ENCODE data around the gene SH2D1B. TPM values are rescaled to one million over a fixed set of nuclear protein-coding genes. Genes with fewer than 3 reads are reported as not detected.

SH2D1B gene
- total and polyA plus RNA-seq, 2 donors (not counting 1 experiment from before 2014, with no cell fraction given) = 0.15 TPM

GRCh38 chr1:162370161-162370560 is 41.8 kb downstream of the SH2D1B start:
- H2AFZ ChIP-seq (ENCODE audit: insufficient read depth, low read depth, low read length, poor library complexity, severe bottlenecking) = no peak overlapping the region
- H3K27me3 Mint-ChIP-seq = peaks cover 8% of the 10 kb centered on the region
- ChIA-PET POLR2A (no interaction called here), CTCF (no interaction called here)
- no peaks in the 10 kb centered on the region for H3K27me3 ChIP-seq (replicated peaks in 1 of 4; ENCODE audit: control extremely low read depth in 1 of 4, control insufficient read depth in 3 of 4, insufficient read depth in 4 of 4, low read length in 3 of 4)
- H3K27ac Mint-ChIP-seq = no peak overlapping the region
- ATAC-seq (ENCODE audit: low read depth) = no peak
- H3K4me2 ChIP-seq (replicated peaks; ENCODE audit: low read depth, low read length, poor library complexity, severe bottlenecking) = no peak overlapping the region
- no peak overlapping the region for H3K4me3 ChIP-seq (ENCODE audit: control extremely low read depth in 1 of 5, extremely low read depth in 1 of 5, insufficient read depth in 1 of 5, low read depth in 2 of 5, low read length in 4 of 5)
- intact Hi-C loops (cut with micrococcal nuclease) = no loop called here
- no peaks in the 10 kb centered on the region for H3K4me1 ChIP-seq (ENCODE audit: control insufficient read depth in 2 of 2, insufficient read depth in 2 of 2, low read length in 2 of 2)
- TF ChIP-seq, protein P1, sequence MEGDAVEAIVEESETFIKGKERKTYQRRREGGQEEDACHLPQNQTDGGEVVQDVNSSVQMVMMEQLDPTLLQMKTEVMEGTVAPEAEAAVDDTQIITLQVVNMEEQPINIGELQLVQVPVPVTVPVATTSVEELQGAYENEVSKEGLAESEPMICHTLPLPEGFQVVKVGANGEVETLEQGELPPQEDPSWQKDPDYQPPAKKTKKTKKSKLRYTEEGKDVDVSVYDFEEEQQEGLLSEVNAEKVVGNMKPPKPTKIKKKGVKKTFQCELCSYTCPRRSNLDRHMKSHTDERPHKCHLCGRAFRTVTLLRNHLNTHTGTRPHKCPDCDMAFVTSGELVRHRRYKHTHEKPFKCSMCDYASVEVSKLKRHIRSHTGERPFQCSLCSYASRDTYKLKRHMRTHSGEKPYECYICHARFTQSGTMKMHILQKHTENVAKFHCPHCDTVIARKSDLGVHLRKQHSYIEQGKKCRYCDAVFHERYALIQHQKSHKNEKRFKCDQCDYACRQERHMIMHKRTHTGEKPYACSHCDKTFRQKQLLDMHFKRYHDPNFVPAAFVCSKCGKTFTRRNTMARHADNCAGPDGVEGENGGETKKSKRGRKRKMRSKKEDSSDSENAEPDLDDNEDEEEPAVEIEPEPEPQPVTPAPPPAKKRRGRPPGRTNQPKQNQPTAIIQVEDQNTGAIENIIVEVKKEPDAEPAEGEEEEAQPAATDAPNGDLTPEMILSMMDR (IDR thresholded peaks at IDR 0.05) = no peak
- TF ChIP-seq EZH2 (IDR thresholded peaks at IDR 0.05; ENCODE audit: borderline replicate concordance, insufficient read depth, low read depth, low read length, poor library complexity, severe bottlenecking) = no peak
- no peak for DNase-seq
- no peaks in the 10 kb centered on the region for H3K36me3 ChIP-seq (replicated peaks in 1 of 2; ENCODE audit: control extremely low read depth in 1 of 2, control insufficient read depth in 1 of 2, extremely low read depth in 1 of 2, insufficient read depth in 2 of 2, low read length in 1 of 2)
- no peaks in the 10 kb centered on the region for H3K79me2 ChIP-seq (ENCODE audit: control insufficient read depth, insufficient read depth, low read length)
- no peaks in the 10 kb centered on the region for H4K20me1 ChIP-seq (ENCODE audit: control insufficient read depth, insufficient read depth, low read length, poor library complexity, severe bottlenecking)
- H3K9me3 Mint-ChIP-seq (ENCODE audit: insufficient read depth) = no peaks in the 10 kb centered on the region
- H3K4me3 Mint-ChIP-seq = no peak overlapping the region
- H3K9me3 ChIP-seq (ENCODE audit: control extremely low read depth in 1 of 3, control insufficient read depth in 2 of 3, insufficient read depth in 1 of 3, low read length in 2 of 3) = no peaks in the 10 kb centered on the region
- whole genome bisulfite sequencing (ENCODE audit: insufficient coverage) = 100% methylated on average over 1 of the region's 1 CpG
- no peak overlapping the region for H3K9ac ChIP-seq (ENCODE audit: low read length)
- no peak overlapping the region for H3K27ac ChIP-seq (ENCODE audit: low read length in 2 of 2)
- H3K4me1 Mint-ChIP-seq = no peaks in the 10 kb centered on the region

GRCh38 chr1:162369571-162369970 is 42.4 kb downstream of the SH2D1B start:
- no peak overlapping the region for H3K4me3 Mint-ChIP-seq
- no peak overlapping the region for H3K4me2 ChIP-seq (replicated peaks; ENCODE audit: low read depth, low read length, poor library complexity, severe bottlenecking)
- 98% methylated on average over 5 of the region's 7 CpGs for WGBS (ENCODE audit: insufficient coverage)
- ATAC-seq (ENCODE audit: low read depth) (no peak), DNase-seq (no peak)
- H3K36me3 ChIP-seq (replicated peaks in 1 of 2; ENCODE audit: control extremely low read depth in 1 of 2, control insufficient read depth in 1 of 2, extremely low read depth in 1 of 2, insufficient read depth in 2 of 2, low read length in 1 of 2) = no peaks in the 10 kb centered on the region
- no peaks in the 10 kb centered on the region for H3K9me3 Mint-ChIP-seq (ENCODE audit: insufficient read depth)
- no peaks in the 10 kb centered on the region for H4K20me1 ChIP-seq (ENCODE audit: control insufficient read depth, insufficient read depth, low read length, poor library complexity, severe bottlenecking)
- H3K27ac Mint-ChIP-seq = no peak overlapping the region
- no peak overlapping the region for H3K4me3 ChIP-seq (ENCODE audit: control extremely low read depth in 1 of 5, extremely low read depth in 1 of 5, insufficient read depth in 1 of 5, low read depth in 2 of 5, low read length in 4 of 5)
- H2AFZ ChIP-seq (ENCODE audit: insufficient read depth, low read depth, low read length, poor library complexity, severe bottlenecking) = no peak overlapping the region
- no peak overlapping the region for H3K9ac ChIP-seq (ENCODE audit: low read length)
- H3K9me3 ChIP-seq (ENCODE audit: control extremely low read depth in 1 of 3, control insufficient read depth in 2 of 3, insufficient read depth in 1 of 3, low read length in 2 of 3) = no peaks in the 10 kb centered on the region
- intact Hi-C loops (cut with micrococcal nuclease) = no loop called here
- H3K79me2 ChIP-seq (ENCODE audit: control insufficient read depth, insufficient read depth, low read length) = no peaks in the 10 kb centered on the region
- TF ChIP-seq EZH2 (IDR thresholded peaks at IDR 0.05; ENCODE audit: borderline replicate concordance, insufficient read depth, low read depth, low read length, poor library complexity, severe bottlenecking) = no peak
- TF ChIP-seq, protein P1 (IDR thresholded peaks at IDR 0.05) = no peak
- ChIA-PET POLR2A (no interaction called here), CTCF (no interaction called here)
- no peak overlapping the region for H3K27ac ChIP-seq (ENCODE audit: low read length in 2 of 2)
- no peaks in the 10 kb centered on the region for H3K27me3 ChIP-seq (replicated peaks in 1 of 4; ENCODE audit: control extremely low read depth in 1 of 4, control insufficient read depth in 3 of 4, insufficient read depth in 4 of 4, low read length in 3 of 4)
- H3K27me3 Mint-ChIP-seq = peaks cover 11% of the 10 kb centered on the region
- H3K4me1 Mint-ChIP-seq = no peaks in the 10 kb centered on the region
- no peaks in the 10 kb centered on the region for H3K4me1 ChIP-seq (ENCODE audit: control insufficient read depth in 2 of 2, insufficient read depth in 2 of 2, low read length in 2 of 2)

Measured in B cell (primary cell).